ENCODE data around the gene TPBGL. TPM values are rescaled to one million over a fixed set of nuclear protein-coding genes. Genes with fewer than 3 reads are reported as not detected.

Gene TPBGL
- total and polyA plus RNA-seq, 2 experiments from 2014 or later: 0.08 to 0.21 TPM

- TF ChIP-seq CREB1 (CRISPR knock-in tag; IDR thresholded peaks at IDR 0.05; ENCODE audit: low read depth) (no peak), ETS1 (IDR thresholded peaks at IDR 0.05) (no peak), EZH2phosphoT487 (IDR thresholded peaks at IDR 0.05; ENCODE audit: unreplicated experiment) (no peak), ZNF331 (CRISPR knock-in tag; IDR thresholded peaks at IDR 0.05; ENCODE audit: low read depth) (no peak), CTCF (conservative IDR thresholded peaks at IDR 0.05; ENCODE audit: low read depth in 2 of 2) (no peak), REST (IDR thresholded peaks at IDR 0.05; ENCODE audit: unreplicated experiment) (no peak)
Observed at GRCh38 chr11:75219869-75220268, 20.7 kb upstream of the TPBGL start (continued).

GRCh38 chr11:75223954-75224643 is 16.5 kb upstream of the TPBGL start:
- Histone ChIP-seq H3K4me2 (no peak overlapping the region), H3F3A (replicated peaks; ENCODE audit: low read depth) (no peaks in the 10 kb centered on the region), H3K27ac (ENCODE audit: low read depth) (no peak overlapping the region), H2AFZ (no peak overlapping the region), H3K4me1 (ENCODE audit: insufficient read depth) (no peaks in the 10 kb centered on the region), H3K4me3 (no peak overlapping the region), H3K79me2 (replicated peaks; ENCODE audit: insufficient read depth) (no peaks in the 10 kb centered on the region), H3K27me3 (ENCODE audit: insufficient read depth) (no peaks in the 10 kb centered on the region), H4K20me1 (replicated peaks; ENCODE audit: insufficient read depth) (0 out of 2 replicates have a peak, but pooled peaks cover 8% of the 10 kb centered on the region), H3K36me3 (ENCODE audit: insufficient read depth) (no peaks in the 10 kb centered on the region), H3K9me2 (ENCODE audit: insufficient read depth) (no peaks in the 10 kb centered on the region)
- TF ChIP-seq CTCF (conservative IDR thresholded peaks at IDR 0.05; ENCODE audit: low read depth in 2 of 2) (peak in 1 of 2 experiments; percentile 26; a peak in 2 of 4 replicates), POLR2AphosphoS5 (IDR thresholded peaks at IDR 0.05; ENCODE audit: low read depth) (no peak)
- no peak overlapping the region for H3K4me3 Mint-ChIP-seq
- peak; percentile 24 for DNase-seq (ENCODE audit: low spot score)
- peaks cover 5% of the 10 kb centered on the region; the same call in 2 of the 3 replicates for H3K4me1 Mint-ChIP-seq
- peaks cover 3% of the 10 kb centered on the region for H3K27me3 Mint-ChIP-seq (ENCODE audit: insufficient read depth, low read depth, poor library complexity)
- H3K27ac Mint-ChIP-seq: no peak overlapping the region
- no peaks in the 10 kb centered on the region for H3K9me3 Mint-ChIP-seq
- no peaks in the 10 kb centered on the region for H3K36me3 Mint-ChIP-seq (ENCODE audit: low read depth)
- peak; percentile 80 for ATAC-seq
